ENCODE measurements around the gene SORD.

Gene SORD

DNA sequence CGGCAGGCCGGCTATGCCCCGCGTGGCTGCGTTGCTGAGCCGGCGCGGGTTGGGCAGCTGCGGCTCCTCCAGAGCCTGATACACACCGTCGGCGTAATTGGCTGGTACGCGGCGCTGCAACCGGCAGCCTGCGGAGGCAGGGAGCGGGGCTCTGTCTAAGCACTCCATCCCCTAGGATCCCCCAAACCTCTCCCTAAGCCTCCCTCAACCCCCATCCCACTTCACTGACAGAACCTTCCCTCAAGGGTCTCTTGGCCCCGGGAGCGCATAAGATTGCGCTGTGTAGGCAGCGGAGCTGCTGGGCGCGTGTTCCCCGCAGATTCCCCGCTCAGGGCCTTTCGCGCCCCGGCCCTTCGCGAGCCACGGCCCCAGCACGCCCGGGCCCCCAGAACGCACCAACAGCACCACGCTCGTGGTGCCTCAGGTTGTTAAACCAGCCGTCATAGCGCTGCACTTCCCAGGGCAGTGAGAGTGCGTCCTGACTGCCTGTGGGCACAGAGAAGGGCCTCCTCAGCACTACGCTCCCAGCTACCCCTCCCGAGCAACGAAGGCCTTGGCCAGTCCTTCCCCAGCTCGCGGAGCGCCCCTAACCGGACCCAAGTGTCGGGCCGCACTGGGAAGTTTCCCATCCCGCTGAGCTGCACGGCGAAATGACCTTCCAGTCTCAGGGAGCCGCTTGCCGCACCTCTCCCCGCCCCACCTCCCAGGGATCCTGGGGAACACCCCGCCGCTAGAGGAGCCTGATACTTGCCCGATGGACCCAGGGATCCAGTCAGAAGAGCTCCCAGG lies 89.8 kb downstream of the SORD start:
- no peak for DNase-seq (ENCODE audit: low read depth)
- in situ Hi-C loops (cut with HindIII; ENCODE audit: low sequenced_read_pairs): no loop called here
- no peak overlapping the region for H3K4me3 ChIP-seq (ENCODE audit: low read depth, low read length)
- TF ChIP-seq, protein P1, sequence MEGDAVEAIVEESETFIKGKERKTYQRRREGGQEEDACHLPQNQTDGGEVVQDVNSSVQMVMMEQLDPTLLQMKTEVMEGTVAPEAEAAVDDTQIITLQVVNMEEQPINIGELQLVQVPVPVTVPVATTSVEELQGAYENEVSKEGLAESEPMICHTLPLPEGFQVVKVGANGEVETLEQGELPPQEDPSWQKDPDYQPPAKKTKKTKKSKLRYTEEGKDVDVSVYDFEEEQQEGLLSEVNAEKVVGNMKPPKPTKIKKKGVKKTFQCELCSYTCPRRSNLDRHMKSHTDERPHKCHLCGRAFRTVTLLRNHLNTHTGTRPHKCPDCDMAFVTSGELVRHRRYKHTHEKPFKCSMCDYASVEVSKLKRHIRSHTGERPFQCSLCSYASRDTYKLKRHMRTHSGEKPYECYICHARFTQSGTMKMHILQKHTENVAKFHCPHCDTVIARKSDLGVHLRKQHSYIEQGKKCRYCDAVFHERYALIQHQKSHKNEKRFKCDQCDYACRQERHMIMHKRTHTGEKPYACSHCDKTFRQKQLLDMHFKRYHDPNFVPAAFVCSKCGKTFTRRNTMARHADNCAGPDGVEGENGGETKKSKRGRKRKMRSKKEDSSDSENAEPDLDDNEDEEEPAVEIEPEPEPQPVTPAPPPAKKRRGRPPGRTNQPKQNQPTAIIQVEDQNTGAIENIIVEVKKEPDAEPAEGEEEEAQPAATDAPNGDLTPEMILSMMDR (IDR thresholded peaks at IDR 0.05; ENCODE audit: low read depth, low read length, missing control alignments): no peak

DNA sequence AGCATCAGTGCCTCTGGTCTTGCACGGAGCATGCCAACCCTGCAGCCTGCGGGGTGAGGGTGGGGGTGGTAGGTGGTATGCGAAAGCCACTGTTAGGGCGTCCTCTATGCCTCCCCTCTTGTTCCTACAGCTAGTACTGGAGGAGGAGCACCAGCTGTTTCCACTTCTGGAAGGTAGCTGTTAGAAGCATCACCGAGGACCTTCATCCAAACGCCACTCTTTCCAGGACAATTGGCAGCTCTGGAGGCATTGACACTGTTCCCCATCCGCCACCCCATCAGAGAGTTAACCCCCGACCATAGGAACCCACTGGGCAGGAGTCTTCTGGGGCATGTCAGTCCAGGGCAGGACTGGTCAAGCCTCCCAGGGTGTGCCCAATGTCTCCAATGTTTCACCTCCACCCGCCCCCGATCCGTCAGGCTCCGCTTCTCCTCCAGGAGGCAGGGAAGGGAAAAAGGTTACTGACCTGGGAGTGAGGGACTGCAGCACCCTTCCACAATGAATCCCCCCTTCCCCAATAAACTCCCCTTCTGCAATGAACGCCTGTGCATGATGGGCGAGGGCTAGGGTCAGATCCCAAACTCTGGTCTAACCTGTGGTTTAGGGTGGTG lies 90.5 kb downstream of the SORD start:
- DNase-seq (ENCODE audit: low read depth): no peak
- TF ChIP-seq, protein P1 (IDR thresholded peaks at IDR 0.05; ENCODE audit: low read depth, low read length, missing control alignments): no peak
- H3K4me3 ChIP-seq (ENCODE audit: low read depth, low read length): no peak overlapping the region
- in situ Hi-C loops (cut with HindIII; ENCODE audit: low sequenced_read_pairs): no loop called here

DNA sequence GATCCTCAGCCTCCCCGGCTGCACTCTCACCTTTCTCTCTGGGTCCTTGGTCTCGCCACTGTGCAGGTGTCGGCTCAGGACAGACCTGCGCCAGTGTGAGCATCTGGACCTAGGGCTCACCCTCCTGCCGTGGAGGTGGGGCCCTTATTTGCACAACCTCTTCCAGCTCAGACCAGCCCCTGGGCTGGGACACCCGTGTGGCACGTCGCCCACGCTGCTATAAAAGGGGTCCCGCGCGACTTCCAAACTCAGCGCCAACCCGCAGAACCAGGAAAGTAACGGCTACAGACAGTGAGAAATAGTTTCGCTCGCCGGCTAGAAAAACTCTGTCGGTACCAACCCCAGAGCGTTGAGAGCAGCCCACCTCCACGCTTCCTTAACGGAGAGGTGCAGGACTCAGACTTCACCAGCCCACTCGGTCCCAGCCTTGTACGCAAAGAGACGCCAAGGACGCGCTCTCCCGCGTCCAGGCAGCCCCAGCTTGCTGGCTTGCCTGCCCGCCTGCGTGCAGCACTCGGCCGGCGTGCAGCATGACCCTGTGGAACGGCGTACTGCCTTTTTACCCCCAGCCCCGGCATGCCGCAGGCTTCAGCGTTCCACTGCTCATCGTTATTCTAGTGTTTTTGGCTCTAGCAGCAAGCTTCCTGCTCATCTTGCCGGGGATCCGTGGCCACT lies 91.2 kb downstream of the SORD start, which contains the start of the genes DUOX2 and DUOXA2:
Gene DUOX2, minus strand, starts transcription at position 97 of the 675 bp plus-strand sequence. CDS start 761 bp downstream, outside the sequence.
Gene DUOXA2, plus strand, starts transcription at position 251 of the 675 bp plus-strand sequence. Its CDS starts 280 bp downstream, at position 531.
- TF ChIP-seq, protein P1 (IDR thresholded peaks at IDR 0.05; ENCODE audit: low read depth, low read length, missing control alignments): no peak
- in situ Hi-C loops (cut with HindIII; ENCODE audit: low sequenced_read_pairs): no loop called here
- no peak within 1 kb of the TSS for H3K4me3 ChIP-seq (ENCODE audit: low read depth, low read length)
- no peak for DNase-seq (ENCODE audit: low read depth)

DNA sequence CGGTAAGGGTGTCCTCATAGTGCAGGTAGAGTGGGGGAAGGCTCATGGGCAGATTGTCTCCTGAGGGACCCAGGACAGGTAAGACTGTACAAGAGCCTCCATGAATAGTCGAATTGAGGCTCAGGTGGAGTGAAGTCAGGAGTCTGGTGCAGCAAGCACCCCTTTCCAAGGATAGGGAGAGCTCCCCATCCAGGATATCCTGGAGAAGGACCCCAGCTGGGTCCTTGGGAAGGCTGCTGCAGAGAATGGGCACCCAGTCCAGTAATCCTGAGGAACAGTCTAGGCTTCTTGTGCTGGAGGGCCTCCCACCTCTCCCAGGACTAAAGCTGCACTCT lies 91.7 kb downstream of the SORD start:
- DNase-seq (ENCODE audit: low read depth): no peak
- in situ Hi-C loops (cut with HindIII; ENCODE audit: low sequenced_read_pairs): no loop called here
- TF ChIP-seq, protein P1 (IDR thresholded peaks at IDR 0.05; ENCODE audit: low read depth, low read length, missing control alignments): no peak
- H3K4me3 ChIP-seq (ENCODE audit: low read depth, low read length): no peak overlapping the region

DNA sequence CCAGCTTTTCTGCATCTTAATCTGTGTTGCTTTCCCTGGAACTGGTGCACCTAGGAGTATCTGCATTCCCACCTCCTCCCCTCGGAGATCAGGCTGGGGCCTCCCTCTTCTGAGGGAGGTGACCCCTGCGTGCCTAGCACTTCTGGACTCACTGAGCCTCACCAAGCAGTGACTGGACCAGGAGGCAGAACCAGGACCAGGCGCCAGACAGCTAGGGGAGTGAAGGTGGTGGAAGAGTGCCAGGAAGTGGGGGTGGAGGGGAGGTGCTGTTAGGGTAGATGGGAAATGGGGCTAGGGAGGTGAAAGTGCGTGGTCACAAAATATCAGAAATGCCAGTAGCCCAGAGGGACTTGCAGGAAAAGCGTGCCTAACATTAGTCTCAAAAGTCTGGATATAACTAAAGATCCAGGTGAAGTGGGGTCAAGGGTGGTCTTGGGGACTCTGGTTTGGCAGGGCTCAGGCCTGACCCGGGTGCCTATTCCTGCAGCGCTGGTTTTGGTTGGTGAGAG lies 92.4 kb downstream of the SORD start:
- TF ChIP-seq, protein P1 (IDR thresholded peaks at IDR 0.05; ENCODE audit: low read depth, low read length, missing control alignments): no peak
- in situ Hi-C loops (cut with HindIII; ENCODE audit: low sequenced_read_pairs): no loop called here
- DNase-seq (ENCODE audit: low read depth): no peak
- H3K4me3 ChIP-seq (ENCODE audit: low read depth, low read length): no peak overlapping the region

DNA sequence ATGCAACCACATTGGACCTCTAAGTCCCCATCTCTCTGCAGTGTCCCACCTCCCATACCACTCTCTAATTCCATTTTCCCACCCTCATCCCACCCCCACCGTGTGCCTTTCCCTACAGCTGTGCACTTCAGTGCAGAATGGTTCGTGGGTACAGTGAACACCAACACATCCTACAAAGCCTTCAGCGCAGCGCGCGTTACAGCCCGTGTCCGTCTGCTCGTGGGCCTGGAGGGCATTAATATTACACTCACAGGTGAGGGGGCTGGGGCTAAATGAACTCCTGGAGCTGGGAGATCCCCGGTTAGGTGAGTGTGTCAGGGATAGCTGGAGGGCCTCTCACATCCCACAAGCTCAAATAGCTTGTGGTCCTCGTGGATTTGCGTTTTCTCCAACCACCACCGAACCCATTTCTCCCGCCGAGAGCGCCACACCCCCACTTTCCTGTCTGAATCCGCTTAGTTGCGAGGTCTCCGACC lies 93.0 kb downstream of the SORD start:
- in situ Hi-C loops (cut with HindIII; ENCODE audit: low sequenced_read_pairs): no loop called here
- TF ChIP-seq, protein P1 (IDR thresholded peaks at IDR 0.05; ENCODE audit: low read depth, low read length, missing control alignments): no peak
- no peak overlapping the region for H3K4me3 ChIP-seq (ENCODE audit: low read depth, low read length)
- DNase-seq (ENCODE audit: low read depth): no peak

Data from astrocyte of the cerebellum (primary cell).